Testis (tissue), 2 donors: ENCODE results near the gene RFC3.

ENCODE experiments used
- POLR2A ChIP-seq: fragments of 450-650 bp; IDR thresholded peaks from one replicate; pipeline ENCODE4 v1.6.1; 2017; ENCODE audit warnings: antibody characterized with exemption, mild to moderate bottlenecking, moderate library complexity
- TF ChIP-seq, protein P1 (sequence below), 3 experiments: fragments of 450-650 bp in 2 of 3; fragments of 200-600 bp in 1 of 3; sonication (generic) in 1 of 3; IDR thresholded peaks; one replicate each; pipeline ENCODE4 v1.5.1; 2016 to 2019; ENCODE audit warnings: antibody characterized with exemption in 3 of 3, mild to moderate bottlenecking in 2 of 3, moderate library complexity in 1 of 3

- TF ChIP-seq, protein P1, sequence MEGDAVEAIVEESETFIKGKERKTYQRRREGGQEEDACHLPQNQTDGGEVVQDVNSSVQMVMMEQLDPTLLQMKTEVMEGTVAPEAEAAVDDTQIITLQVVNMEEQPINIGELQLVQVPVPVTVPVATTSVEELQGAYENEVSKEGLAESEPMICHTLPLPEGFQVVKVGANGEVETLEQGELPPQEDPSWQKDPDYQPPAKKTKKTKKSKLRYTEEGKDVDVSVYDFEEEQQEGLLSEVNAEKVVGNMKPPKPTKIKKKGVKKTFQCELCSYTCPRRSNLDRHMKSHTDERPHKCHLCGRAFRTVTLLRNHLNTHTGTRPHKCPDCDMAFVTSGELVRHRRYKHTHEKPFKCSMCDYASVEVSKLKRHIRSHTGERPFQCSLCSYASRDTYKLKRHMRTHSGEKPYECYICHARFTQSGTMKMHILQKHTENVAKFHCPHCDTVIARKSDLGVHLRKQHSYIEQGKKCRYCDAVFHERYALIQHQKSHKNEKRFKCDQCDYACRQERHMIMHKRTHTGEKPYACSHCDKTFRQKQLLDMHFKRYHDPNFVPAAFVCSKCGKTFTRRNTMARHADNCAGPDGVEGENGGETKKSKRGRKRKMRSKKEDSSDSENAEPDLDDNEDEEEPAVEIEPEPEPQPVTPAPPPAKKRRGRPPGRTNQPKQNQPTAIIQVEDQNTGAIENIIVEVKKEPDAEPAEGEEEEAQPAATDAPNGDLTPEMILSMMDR (IDR thresholded peaks at IDR 0.05): no peak
- TF ChIP-seq POLR2A: no peak
These were observed 2.9 kb upstream of the RFC3 start for GRCh38 chr13:33815011-33815550.
